Glomerular visceral epithelial cell (primary cell): ENCODE results near the gene ARHGEF16.
A peak's percentile ranks its signal among the peaks of the same experiment; 100 is the strongest.

Experiments used
- DNase-seq: peaks from one replicate; pipeline ENCODE4 v3.0.0-alpha.2; 2016; ENCODE audit errors: extremely low spot score

The ARHGEF16 gene

DNA sequence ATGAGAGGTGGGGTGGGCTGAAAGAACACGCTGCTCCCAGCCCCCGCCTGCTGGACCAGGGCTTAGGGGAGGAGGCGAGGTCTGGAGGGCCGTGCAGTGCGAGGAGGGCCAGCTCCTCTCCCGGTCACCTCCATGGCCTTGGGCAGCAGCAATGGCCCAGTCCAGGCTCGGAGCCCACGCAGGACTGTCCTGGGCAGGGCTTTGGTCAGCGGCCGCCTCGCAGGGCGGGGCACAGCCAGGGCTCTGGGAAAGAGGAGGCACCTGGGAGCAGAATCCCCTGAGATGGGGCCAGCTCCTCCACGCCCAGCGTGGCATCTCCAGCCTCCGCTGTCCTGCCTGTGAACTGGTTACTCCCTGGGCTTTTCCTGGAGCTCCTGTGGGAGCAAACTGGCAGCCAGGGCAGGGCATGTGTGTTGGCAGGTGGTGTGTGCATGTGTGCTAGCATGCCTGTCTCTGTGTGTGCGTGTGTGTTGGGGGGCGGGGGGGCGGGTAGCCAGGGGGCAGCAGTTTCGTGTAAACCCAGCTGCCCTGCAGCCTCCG, 27.4 kb downstream of the ARHGEF16 start:
- DNase-seq: no peak

DNA sequence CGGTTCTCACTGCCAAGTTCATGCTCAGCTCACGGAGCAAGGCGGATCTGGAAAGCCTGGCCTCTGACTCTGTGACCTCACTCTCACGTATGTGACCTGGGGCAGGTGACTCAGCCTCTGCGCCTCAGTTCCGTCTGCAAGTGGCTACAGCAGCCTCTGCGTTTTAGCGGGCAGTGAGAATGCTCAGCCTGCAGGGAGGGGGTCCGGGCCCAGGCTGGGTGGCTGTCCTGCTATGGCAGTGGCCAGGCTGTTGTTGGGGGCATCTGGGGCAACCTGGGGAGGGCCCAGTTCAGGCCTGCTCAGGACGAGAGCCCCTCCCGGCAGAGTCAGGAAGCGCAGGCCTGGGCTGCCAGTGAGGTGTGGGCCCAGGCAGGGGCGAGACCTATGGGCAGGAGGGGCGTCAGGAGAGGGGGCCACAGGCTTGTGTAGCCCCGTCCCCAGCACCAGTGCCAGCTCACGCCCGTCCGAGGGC, 27.9 kb downstream of the ARHGEF16 start:
- DNase-seq: no peak

- DNase-seq: no peak
Observed at GRCh38 chr1:3483380-3483779, 28.9 kb downstream of the ARHGEF16 start.

GRCh38 chr1:3483801-3484444, 29.5 kb downstream of the ARHGEF16 start:
- peak; percentile 37 for DNase-seq

DNA sequence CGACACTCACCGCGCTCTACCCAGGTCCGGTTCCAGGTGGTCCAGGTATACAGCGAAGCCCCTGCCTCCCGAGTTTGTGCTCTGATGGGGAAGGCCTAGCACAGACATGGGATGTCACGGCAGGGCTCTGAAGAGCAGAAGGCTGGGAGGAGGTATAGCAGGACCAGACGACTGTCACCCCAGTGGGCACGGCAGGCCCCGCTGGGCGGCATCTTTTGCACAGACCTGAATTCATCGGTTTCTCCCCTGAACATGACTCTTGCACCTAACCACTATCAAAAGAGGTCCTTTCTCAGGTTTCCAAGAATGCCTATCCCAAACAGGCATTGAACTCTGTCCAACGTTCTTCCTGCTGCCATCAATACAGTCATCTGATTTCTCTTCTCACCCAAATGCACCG, 30.6 kb downstream of the ARHGEF16 start:
- no peak for DNase-seq

DNA sequence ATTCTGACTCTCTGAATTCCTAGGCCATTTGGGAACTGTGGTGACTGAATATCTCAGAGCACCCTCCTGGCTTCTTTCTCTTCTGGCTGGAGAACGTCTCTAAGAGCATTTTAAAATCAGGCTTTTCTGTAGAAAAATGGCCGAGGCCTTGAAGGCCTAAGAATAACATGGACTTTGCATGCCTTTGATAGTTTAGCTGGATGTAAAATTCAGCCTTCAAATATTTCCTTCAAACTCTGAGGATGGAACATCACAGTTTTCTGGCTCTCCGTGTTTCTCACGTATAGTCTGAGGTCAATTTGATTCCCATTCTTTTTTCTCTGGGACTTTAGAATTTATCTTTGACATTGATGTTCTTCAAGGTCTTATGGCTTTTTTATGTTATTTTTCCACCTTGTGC, 34.0 kb downstream of the ARHGEF16 start:
- DNase-seq: no peak

GRCh38 chr1:3490046-3490745, 35.7 kb downstream of the ARHGEF16 start:
- DNase-seq: no peak

DNA sequence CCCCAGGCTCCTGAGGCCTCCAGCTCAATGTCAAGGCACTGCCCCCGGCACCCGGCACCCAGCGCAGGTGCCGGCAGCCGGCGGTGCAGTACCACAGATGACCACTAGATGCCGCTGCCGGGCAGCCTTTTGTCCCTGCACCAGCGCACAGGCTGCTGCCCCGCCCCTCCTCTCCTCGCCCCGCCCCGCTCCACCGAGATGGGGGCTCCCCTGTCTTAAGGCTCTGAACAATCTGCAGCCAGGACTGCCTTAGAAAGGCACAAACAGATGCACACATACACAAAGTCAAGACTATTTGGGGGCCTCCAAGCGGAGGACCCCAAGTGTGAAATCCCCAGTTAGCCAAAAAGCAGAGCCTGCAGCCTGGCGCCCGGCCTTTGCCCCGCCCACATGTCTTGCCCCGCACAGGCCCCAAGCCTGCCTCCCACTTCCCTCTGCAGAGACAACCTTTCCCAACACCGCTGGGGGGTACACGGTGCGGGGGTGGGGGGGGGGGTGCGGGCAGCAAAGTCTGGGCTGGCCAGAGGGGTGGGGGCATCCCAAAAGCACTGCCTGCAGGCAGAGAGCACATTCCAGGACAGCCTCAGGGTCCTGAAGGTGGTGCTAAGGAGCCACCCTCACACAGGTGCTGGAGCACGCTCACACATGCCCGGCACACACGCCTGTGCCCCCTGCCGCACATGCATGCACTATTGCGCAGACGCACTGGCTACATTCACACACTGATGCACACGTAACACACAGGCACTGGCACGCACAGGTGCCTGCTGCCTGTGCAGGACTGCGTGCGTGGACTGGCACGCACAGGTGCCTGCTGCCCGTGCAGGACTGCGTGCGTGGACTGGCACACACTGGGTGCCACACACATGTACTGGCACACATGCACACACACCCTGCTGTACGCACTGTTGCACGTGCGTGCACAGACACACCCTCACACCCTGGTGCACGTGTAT, 37.1 kb downstream of the ARHGEF16 start:
- peak; percentile 74 for DNase-seq

- DNase-seq: no peak
Observed at GRCh38 chr1:3492545-3493246, 38.2 kb downstream of the ARHGEF16 start.

GRCh38 chr1:3494321-3495308, 40.1 kb downstream of the ARHGEF16 start:
- DNase-seq: no peak

DNA sequence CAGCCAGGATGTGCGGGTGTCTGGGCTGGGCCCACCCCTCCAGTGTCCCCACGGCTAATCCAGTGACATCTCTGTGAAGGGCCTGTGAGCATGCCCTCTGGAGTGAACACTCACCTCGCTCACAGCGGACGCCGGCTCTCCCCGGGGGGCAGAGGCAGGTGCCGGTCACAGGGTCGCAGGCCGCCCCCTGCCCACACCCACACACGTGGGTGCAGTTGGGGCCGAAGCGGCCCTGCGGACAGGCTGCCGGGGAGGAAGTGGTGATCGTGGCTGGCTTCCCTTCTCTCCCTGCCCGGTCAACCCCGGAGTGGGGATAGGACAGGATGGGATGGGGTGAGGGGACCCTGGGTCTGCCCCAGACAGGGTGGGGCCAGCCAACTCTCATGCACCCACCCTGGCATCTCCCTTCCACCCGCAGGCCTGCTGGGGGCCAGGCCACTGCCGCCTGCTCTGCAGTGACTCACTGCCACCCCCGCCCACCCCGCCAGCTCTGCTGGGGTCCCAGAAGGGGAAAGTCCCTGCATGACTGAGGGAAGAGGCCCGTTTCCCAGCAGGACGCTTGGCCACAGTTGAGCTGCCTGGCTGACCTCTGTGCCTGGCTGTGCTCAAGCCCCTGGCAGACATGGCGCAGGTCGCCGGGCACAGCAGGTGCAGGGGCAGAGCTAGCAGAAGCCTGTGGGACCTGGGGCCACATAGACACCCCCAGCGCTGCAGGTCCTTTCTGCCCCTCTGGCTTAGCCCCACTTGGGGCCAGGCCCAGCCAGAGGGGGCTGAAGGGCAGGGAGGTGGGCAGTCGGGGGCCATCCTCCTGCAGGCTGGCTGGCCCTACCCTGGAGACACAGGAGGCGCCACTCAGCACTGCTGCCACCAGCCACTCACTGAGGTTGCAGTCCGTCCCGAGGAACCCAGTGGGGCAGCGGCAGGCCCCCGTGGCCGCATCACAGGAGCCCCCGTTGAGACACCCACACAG, 41.6 kb downstream of the ARHGEF16 start:
- peak; percentile 90 for DNase-seq

DNA sequence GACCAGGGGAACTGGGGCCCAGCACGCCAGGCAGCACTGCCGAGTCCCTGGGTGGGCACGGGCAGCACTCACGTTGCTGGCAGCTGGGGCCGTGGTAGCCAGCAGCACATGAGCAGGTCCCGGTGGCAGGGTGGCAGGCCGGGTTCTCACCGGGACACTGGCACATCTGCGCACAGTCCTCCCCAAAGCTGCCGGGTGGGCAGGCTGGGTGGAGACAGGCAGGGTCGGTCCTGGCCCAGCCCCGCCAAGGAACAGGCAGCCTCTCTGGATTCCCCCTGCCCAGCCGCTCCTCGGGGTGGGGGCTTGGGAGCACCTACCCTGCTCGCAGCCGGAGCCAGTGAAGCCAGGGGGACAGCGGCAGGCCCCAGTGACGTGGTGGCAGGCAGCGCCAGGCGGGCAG, 42.5 kb downstream of the ARHGEF16 start:
- no peak for DNase-seq

- no peak for DNase-seq
Observed at GRCh38 chr1:3497521-3497920, 43.1 kb downstream of the ARHGEF16 start.

- DNase-seq: no peak
Observed at GRCh38 chr1:3498246-3498930, 43.9 kb downstream of the ARHGEF16 start.

DNA sequence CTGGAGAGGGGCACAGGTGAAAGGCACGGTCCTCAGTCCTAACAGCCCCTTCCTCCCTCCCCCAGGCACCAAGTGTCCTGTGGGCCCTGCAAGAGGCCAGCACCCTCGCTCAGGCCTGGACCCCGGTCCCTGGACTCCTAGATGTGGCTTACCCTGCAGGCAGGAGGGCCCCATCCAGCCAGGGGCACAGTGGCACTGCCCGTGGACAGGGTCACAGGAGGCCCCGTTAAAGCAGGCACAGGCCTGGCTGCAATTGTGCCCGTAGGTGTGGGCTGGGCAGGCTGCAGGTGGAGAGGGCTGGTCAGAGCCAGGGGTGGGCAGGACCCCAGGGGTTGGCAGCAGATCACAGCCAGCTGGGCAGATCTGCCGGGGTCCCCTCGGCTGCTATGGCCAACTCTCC, 44.5 kb downstream of the ARHGEF16 start:
- DNase-seq: no peak

DNA sequence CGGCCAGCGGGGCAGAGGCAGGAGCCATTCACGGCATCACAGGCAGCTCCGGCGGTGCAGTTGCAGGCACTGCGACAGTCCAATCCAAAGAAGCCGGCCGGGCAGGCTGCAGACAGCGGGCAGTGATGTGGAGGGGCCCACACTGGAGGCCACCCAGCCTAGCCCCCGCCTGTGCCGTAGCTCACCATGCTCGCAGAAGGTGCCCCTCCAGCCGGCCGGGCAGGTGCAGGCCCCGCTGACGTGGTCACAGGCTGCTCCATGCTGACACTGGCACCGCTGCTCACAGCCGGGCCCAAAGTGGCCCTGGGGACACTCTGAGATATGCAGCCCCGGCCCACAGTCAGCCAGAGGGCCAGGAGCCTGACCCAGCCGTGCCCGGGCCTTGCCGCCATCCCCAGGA, 45.1 kb downstream of the ARHGEF16 start:
- no peak for DNase-seq

DNA sequence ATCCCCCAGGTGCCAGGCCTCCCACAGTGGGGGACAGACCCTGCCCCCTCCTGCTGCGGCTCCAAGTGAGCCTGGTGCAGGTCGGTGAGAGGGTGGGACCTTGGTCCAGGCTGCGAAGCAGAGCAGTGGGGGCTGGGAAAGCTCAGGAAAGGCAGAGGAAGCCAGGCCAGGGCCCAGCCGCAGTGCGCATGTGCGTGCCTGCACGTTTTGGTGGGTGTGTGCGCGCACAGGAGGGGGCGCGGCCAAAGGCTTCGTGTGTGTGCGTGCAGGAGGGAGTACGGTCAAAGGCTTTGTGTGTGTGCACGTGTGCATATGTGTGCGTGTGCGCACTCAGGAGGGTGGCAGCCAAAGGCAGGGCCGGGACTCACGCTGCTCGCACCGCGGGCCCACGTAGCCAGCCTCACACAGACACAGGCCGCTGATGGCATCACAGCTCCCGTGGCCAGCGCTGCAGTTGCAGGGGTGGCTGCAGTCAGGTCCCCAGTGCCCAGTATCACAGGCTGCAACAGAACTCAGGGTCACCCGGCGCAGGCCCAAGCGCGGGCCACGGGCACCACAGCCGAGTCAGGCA, 45.9 kb downstream of the ARHGEF16 start:
- no peak for DNase-seq

GRCh38 chr1:3501437-3501836, 47.0 kb downstream of the ARHGEF16 start:
- DNase-seq: no peak
